ENCODE data around the gene LIPN. TPM values are rescaled to one million over a fixed set of nuclear protein-coding genes. Genes with fewer than 3 reads are reported as not detected.

Gene LIPN
- total RNA-seq, 1 donor from 2014 or later, result not detected

GRCh38 chr10:88783724-88784123 lies 23.9 kb downstream of the LIPN start:
- intact Hi-C loops (cut with micrococcal nuclease), result loop anchor here (5.0 kb wide), 1 partner anchor 76 kb away; the partner anchor contains the start of gene LIPK

GRCh38 chr10:88786032-88786770 lies 26.4 kb downstream of the LIPN start:
- intact Hi-C loops (cut with micrococcal nuclease), result no loop called here

GRCh38 chr10:88787463-88787862 lies 27.6 kb downstream of the LIPN start:
- intact Hi-C loops (cut with micrococcal nuclease), result no loop called here

- intact Hi-C loops (cut with micrococcal nuclease), result no loop called here
These were observed 29.1 kb downstream of the LIPN start for GRCh38 chr10:88788924-88789323.

- intact Hi-C loops (cut with micrococcal nuclease), result loop anchor here (2.0 kb wide), 2 partner anchors 33 to 89 kb away; partner anchors contain the start of gene STAMBPL1
These were observed 32.1 kb downstream of the LIPN start for GRCh38 chr10:88791924-88792323.

GRCh38 chr10:88792661-88793060 lies 32.8 kb downstream of the LIPN start:
- intact Hi-C loops (cut with micrococcal nuclease), result loop anchor here (2.0 kb wide), 2 partner anchors 32 to 88 kb away; partner anchors contain the start of gene STAMBPL1

GRCh38 chr10:88793712-88794299 lies 34.0 kb downstream of the LIPN start:
- intact Hi-C loops (cut with micrococcal nuclease), result loop anchor here (2.0 kb wide), 2 partner anchors 31 to 87 kb away; partner anchors contain the start of gene STAMBPL1

- intact Hi-C loops (cut with micrococcal nuclease), result no loop called here
These were observed 34.9 kb downstream of the LIPN start for GRCh38 chr10:88794731-88795130.

GRCh38 chr10:88800152-88801125 lies 40.6 kb downstream of the LIPN start:
- intact Hi-C loops (cut with micrococcal nuclease), result no loop called here

GRCh38 chr10:88802523-88803285 lies 42.9 kb downstream of the LIPN start, which contains the start of gene LIPM:
TSS of gene LIPM (plus strand) at chr10:88802730. CDS start at chr10:88802897, 167 bp downstream.
- intact Hi-C loops (cut with micrococcal nuclease), result no loop called here

GRCh38 chr10:88803641-88804040 lies 43.8 kb downstream of the LIPN start:
- intact Hi-C loops (cut with micrococcal nuclease), result no loop called here

GRCh38 chr10:88804083-88804812 lies 44.4 kb downstream of the LIPN start:
- intact Hi-C loops (cut with micrococcal nuclease), result no loop called here

- intact Hi-C loops (cut with micrococcal nuclease), result no loop called here
These were observed 45.5 kb downstream of the LIPN start for GRCh38 chr10:88805361-88805760.

GRCh38 chr10:88805924-88806323 lies 46.1 kb downstream of the LIPN start:
- intact Hi-C loops (cut with micrococcal nuclease), result no loop called here

GRCh38 chr10:88809621-88810020 lies 49.8 kb downstream of the LIPN start:
- intact Hi-C loops (cut with micrococcal nuclease), result loop anchor here (1.0 kb wide), 5 partner anchors 16 to 1153 kb away; no protein-coding TSS in a partner anchor

- intact Hi-C loops (cut with micrococcal nuclease), result loop anchor here (1.0 kb wide), 5 partner anchors 15 to 1154 kb away; no protein-coding TSS in a partner anchor
These were observed 50.6 kb downstream of the LIPN start for GRCh38 chr10:88810196-88810961.

GRCh38 chr10:88813200-88813599 lies 53.4 kb downstream of the LIPN start:
- intact Hi-C loops (cut with micrococcal nuclease), result no loop called here

GRCh38 chr10:88819290-88819689 lies 59.5 kb downstream of the LIPN start:
- intact Hi-C loops (cut with micrococcal nuclease), result no loop called here
